NCI-H2081 (cell line): ENCODE results near the gene AGAP1.

ENCODE experiments used
- DNase-seq, 2 experiments: peaks; one replicate each; lab custom pipeline; 2025; lab: John Stamatoyannopoulos, UW

AGAP1 gene

GRCh38 chr2:235690809-235691450, 197.1 kb downstream of the AGAP1 start:
- no peak for DNase-seq

GRCh38 chr2:235692076-235692475, 198.2 kb downstream of the AGAP1 start:
- DNase-seq: no peak

- DNase-seq: no peak
These were observed 198.9 kb downstream of the AGAP1 start for GRCh38 chr2:235692671-235693171.

- no peak for DNase-seq
These were observed 199.4 kb downstream of the AGAP1 start for GRCh38 chr2:235693279-235693678.

GRCh38 chr2:235694721-235695601, 201.1 kb downstream of the AGAP1 start:
- no peak for DNase-seq

- DNase-seq: no peak
These were observed 201.7 kb downstream of the AGAP1 start for GRCh38 chr2:235695602-235695895.

GRCh38 chr2:235697041-235697440, 203.2 kb downstream of the AGAP1 start:
- no peak for DNase-seq

GRCh38 chr2:235698028-235698427, 204.2 kb downstream of the AGAP1 start:
- DNase-seq: no peak

GRCh38 chr2:235698491-235698890, 204.6 kb downstream of the AGAP1 start:
- no peak for DNase-seq

GRCh38 chr2:235699576-235699975, 205.7 kb downstream of the AGAP1 start:
- DNase-seq: no peak

GRCh38 chr2:235701206-235701981, 207.6 kb downstream of the AGAP1 start:
- no peak for DNase-seq

GRCh38 chr2:235702186-235702585, 208.3 kb downstream of the AGAP1 start:
- no peak for DNase-seq

GRCh38 chr2:235703711-235704295, 210.0 kb downstream of the AGAP1 start:
- DNase-seq: no peak

- no peak for DNase-seq
These were observed 211.5 kb downstream of the AGAP1 start for GRCh38 chr2:235705296-235705695.

GRCh38 chr2:235706506-235706905, 212.7 kb downstream of the AGAP1 start:
- no peak for DNase-seq

GRCh38 chr2:235707411-235708096, 213.7 kb downstream of the AGAP1 start:
- DNase-seq: no peak

- no peak for DNase-seq
These were observed 215.4 kb downstream of the AGAP1 start for GRCh38 chr2:235709124-235709813.

GRCh38 chr2:235709969-235710879, 216.4 kb downstream of the AGAP1 start:
- peak in 1 of 2 experiments; percentile 37 for DNase-seq

- no peak for DNase-seq
These were observed 217.1 kb downstream of the AGAP1 start for GRCh38 chr2:235710933-235711332.

GRCh38 chr2:235711527-235711926, 217.7 kb downstream of the AGAP1 start:
- DNase-seq: no peak
